Tibial nerve (tissue), 4 donors: ENCODE results near the gene THSD4.

Experiments used
- CTCF ChIP-seq, 5 experiments: fragments of 200-600 bp in 3 of 5; fragments of 450-650 bp in 2 of 5; sonication (generic) in 3 of 5; IDR thresholded peaks; one replicate each; pipeline ENCODE4 v1.5.1; 2016 to 2019; ENCODE audit warnings: antibody characterized with exemption in 5 of 5, mild to moderate bottlenecking in 3 of 5, moderate library complexity in 2 of 5
- EP300 ChIP-seq, 2 donors: sonication (generic); formaldehyde crosslinking; IDR thresholded peaks; one replicate each; pipeline ENCODE4 v1.6.1; 2017; ENCODE audit warnings: antibody characterized with exemption in 2 of 2, mild to moderate bottlenecking in 1 of 2
- POLR2A ChIP-seq, 2 donors: fragments of 450-650 bp; IDR thresholded peaks; one replicate each; pipeline ENCODE4 v1.6.1; 2017; ENCODE audit warnings: antibody characterized with exemption in 2 of 2, mild to moderate bottlenecking in 2 of 2, moderate library complexity in 2 of 2

- TF ChIP-seq CTCF (IDR thresholded peaks at IDR 0.05) = no peak
- no peak for TF ChIP-seq POLR2A (IDR thresholded peaks at IDR 0.05)
- TF ChIP-seq EP300 (IDR thresholded peaks at IDR 0.05) = no peak
Measured at GRCh38 chr15:71231758-71232157, 116.5 kb downstream of the THSD4 start.
